ENCODE measurements around the gene PNLDC1.

GRCh38 chr6:159808647-159809046 lies 8.6 kb downstream of the PNLDC1 start:
- TF ChIP-seq CTCF (IDR thresholded peaks at IDR 0.05; ENCODE audit: low read depth, low read length), result no peak
- no peak for TF ChIP-seq MAX (IDR thresholded peaks at IDR 0.05; ENCODE audit: low read depth, low read length)
- no peak for TF ChIP-seq POLR2A (IDR thresholded peaks at IDR 0.05; ENCODE audit: extremely low read depth, insufficient read length)
- TF ChIP-seq MYC (IDR thresholded peaks at IDR 0.05; ENCODE audit: low read depth, low read length), result no peak
